ENCODE measurements around the gene RABL6.

RABL6 gene

DNA sequence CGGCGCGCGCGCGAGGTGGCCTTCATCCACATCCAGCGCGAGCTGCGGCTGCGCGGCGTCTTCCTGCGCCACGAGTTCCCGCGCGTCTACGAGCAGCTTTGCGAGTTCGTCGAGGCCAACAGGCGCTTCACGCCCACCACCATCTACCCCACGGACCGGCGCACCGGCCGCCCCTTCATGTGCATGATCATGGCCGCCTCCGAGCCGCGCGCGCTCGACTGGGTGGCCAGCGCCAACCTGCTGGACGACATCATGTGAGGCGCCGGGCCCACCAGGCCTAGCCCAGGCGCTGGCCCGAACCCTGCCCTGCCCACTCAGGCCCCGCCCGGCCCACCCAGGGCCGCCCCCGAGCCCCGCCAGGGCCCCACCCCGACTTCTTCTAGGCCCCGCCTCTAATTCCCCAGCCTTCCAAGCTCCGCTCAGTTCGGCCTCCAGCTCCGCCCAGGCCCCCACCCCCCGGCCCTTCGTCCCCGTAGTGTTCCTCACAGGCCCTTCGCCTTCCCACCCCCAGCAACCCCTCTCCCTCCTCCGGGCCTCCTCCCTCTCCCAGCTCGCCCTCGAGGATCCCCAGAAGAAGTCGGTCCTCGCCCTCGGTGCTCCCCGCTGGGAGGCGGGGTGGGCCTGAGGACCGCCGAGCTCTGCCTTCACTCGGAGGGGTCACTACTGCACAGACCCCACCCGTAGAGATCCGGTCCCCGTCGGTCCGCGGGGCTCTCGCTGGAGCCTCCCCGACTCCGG is 39.5 kb downstream of the RABL6 start:
- Histone ChIP-seq H3K4me1 (peaks cover 0 to 77% (median 59%) of the 10 kb centered on the region in 4 donors), H3K36me3 (peaks cover 0 to 14% (median 10%) of the 10 kb centered on the region in 3 donors), H3K27ac (peak overlapping the region; percentile 92 to 96), H3K4me3 (peak overlapping the region; percentile 70 to 94), H3K9me3 (no peaks in the 10 kb centered on the region), H3K27me3 (peaks cover 3 to 47% of the 10 kb centered on the region in 2 donors)
- intact Hi-C loops (cut with DNase I; ENCODE audit: low total_unique reads), result no loop called here
- DNase-seq, result peak in 1 of 2 donors; percentile 53
- TF ChIP-seq, protein P1, sequence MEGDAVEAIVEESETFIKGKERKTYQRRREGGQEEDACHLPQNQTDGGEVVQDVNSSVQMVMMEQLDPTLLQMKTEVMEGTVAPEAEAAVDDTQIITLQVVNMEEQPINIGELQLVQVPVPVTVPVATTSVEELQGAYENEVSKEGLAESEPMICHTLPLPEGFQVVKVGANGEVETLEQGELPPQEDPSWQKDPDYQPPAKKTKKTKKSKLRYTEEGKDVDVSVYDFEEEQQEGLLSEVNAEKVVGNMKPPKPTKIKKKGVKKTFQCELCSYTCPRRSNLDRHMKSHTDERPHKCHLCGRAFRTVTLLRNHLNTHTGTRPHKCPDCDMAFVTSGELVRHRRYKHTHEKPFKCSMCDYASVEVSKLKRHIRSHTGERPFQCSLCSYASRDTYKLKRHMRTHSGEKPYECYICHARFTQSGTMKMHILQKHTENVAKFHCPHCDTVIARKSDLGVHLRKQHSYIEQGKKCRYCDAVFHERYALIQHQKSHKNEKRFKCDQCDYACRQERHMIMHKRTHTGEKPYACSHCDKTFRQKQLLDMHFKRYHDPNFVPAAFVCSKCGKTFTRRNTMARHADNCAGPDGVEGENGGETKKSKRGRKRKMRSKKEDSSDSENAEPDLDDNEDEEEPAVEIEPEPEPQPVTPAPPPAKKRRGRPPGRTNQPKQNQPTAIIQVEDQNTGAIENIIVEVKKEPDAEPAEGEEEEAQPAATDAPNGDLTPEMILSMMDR (IDR thresholded peaks at IDR 0.05), result no peak

DNA sequence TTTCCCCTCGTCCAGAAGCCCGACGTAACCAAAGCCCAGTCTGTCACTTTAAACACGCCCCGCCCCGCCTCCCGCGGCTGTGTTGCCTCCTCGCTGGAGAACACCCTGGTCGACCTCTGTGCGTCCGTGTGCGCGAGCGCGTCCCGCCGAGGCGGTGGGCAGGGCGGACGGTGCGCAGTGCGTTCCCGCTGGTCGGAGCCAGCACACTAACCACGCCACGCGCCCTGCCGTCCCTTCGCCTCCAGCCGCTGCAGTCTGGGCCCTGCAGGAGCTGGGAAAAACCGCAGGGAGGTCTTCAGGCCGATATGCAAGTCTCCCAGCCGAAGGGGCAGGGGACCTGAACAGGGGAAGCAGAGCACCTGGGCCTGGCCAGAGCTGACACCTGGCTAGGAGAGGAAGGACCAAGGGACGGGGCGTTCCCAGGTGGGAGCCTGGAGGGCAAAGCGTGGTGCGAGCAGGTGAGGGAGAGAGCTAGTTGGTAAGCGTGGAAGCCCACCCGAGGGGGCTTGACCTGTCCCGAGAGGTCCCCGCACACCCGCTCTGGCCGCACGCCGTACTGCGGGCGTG is 40.2 kb downstream of the RABL6 start:
- Histone ChIP-seq H3K27me3 (peaks cover 3 to 42% of the 10 kb centered on the region in 2 donors), H3K36me3 (peaks cover 0 to 14% (median 10%) of the 10 kb centered on the region in 3 donors), H3K9me3 (no peaks in the 10 kb centered on the region), H3K27ac (peak overlapping the region; percentile 92 to 96), H3K4me1 (peaks cover 0 to 70% (median 53%) of the 10 kb centered on the region in 4 donors), H3K4me3 (peak overlapping the region; percentile 70 to 94)
- intact Hi-C loops (cut with DNase I; ENCODE audit: low total_unique reads), result loop anchor here (2.0 kb wide), 1 partner anchor 97 kb away; the partner anchor contains the start of genes C8G and FBXW5
- DNase-seq, result peak; percentile 90 to 94
- TF ChIP-seq, protein P1 (IDR thresholded peaks at IDR 0.05), result no peak

DNA sequence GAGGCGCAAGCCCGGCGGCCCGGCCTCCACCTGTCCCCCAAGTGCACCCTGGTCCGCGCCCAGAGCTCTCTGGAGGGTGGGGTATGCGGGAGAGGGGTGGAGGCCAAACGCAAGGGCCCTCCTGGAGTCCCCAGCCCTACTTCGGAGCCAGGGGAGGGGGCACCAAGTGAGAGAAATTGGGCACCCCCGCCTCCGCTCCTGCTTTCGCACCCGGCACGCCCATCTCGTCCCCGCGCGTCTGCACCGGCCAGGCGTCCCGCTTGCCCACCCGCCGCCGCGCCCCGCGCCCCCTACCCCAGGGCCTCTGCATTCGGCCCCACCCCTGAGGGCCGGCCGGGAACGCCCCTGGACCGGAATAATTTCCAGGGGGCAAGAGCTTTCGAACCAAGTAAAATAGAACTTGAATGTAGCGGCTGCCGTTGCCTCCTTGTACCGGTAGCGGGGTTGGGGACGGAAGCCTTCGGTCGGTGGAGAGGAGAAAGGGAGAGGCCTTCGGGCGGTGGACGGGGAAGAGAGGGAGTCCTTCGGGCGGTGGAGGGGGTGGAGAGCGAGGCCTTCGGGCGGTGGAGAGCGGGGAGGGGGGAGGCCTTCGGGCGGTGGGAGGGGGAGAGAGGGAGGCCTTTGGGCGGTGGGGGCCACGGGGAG is 40.8 kb downstream of the RABL6 start:
- H3K9me3 ChIP-seq, result no peaks in the 10 kb centered on the region
- DNase-seq, result peak in 1 of 2 donors; percentile 83
- H3K4me3 ChIP-seq, result peak overlapping the region; percentile 70 to 94
- peaks cover 0 to 14% (median 10%) of the 10 kb centered on the region in 3 donors for H3K36me3 ChIP-seq
- TF ChIP-seq, protein P1 (IDR thresholded peaks at IDR 0.05), result no peak
- H3K27ac ChIP-seq, result peak overlapping the region; percentile 92 to 96
- intact Hi-C loops (cut with DNase I; ENCODE audit: low total_unique reads), result loop anchor here (2.0 kb wide), 1 partner anchor 96 kb away; the partner anchor contains the start of genes C8G and FBXW5
- H3K4me1 ChIP-seq, result peaks cover 0 to 64% (median 47%) of the 10 kb centered on the region in 4 donors
- H3K27me3 ChIP-seq, result peaks cover under 1 to 36% of the 10 kb centered on the region in 2 donors

DNA sequence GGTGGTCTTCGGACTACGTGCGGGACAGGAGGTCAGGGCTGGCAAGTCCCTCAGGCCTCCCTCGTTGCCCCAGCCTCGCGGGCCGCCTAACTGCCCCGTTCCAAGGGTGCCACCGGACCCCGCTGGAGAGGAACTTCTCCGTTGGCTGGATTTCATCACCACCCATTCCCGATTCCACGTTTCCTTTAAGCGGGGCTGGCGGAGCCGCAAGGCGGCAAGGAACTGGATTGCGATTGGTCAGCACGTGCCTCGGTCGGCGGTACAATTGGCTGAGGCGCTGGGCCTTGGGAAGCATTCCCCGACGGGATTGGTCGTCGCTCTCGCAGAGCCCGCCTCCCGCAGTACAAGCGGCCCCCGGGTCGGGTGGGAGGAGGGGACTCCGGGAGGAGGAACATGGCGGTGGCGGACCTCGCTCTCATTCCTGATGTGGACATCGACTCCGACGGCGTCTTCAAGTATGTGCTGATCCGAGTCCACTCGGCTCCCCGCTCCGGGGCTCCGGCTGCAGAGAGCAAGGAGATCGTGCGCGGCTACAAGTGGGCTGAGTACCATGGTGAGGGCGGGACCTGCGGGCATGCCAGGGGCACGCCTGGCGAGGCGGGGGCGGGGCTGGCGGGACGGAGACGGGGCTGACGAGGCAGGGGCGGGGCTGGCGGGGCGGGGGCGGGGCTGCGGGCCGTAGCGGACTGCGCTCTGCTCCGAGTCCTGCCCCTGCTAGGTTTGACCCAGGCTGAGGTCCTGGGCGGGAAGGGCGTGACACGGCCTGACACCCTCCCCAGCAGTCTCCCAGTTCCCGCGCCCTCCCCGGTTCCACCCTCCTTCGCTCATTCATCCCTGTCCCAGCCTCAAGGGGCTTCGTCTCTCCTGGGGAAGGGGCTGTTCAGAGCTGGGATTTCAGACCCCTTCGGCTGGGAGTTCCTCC is 41.6 kb downstream of the RABL6 start, which contains the start of gene PHPT1:
PHPT1 (plus strand) TSS at position 372 of the 922 bp plus-strand sequence; CDS start at position 394, 22 bp downstream.
- Histone ChIP-seq H3K9me3 (no peaks in the 10 kb centered on the region), H3K36me3 (peaks cover 0 to 14% (median 10%) of the 10 kb centered on the region in 3 donors), H3K4me1 (peaks cover 0 to 57% (median 39%) of the 10 kb centered on the region in 4 donors), H3K27me3 (peaks cover 0 to 28% of the 10 kb centered on the region in 2 donors), H3K4me3 (peak within 1 kb of the TSS; percentile 70 to 94), H3K27ac (peak within 1 kb of the TSS; percentile 92 to 96)
- TF ChIP-seq, protein P1 (IDR thresholded peaks at IDR 0.05), result no peak
- intact Hi-C loops (cut with DNase I; ENCODE audit: low total_unique reads), result loop anchor here (2.0 kb wide), 1 partner anchor 96 kb away; the partner anchor contains the start of genes C8G and FBXW5
- DNase-seq, result peak; percentile 98 to 99
